Activated CD4-positive, alpha-beta T cell treated with anti-CD3 and anti-CD28 coated beads, Interleukin-2, Interleukin-6, amounts not matched to agents 100 ng/mL and 50 ng/mL, durations not matched to agents 16 hours and 8 hours (primary cell): ENCODE results near the gene SAPCD1.
"Not testable (repeated sequence)": the region's sequence is repeated elsewhere in the genome, so short reads cannot be mapped to it uniquely, and the experiment has no call there.

ENCODE experiments used
- DNase-seq: peaks from one replicate; pipeline ENCODE4 v3.0.0-alpha.2; 2020

The SAPCD1 gene

DNA sequence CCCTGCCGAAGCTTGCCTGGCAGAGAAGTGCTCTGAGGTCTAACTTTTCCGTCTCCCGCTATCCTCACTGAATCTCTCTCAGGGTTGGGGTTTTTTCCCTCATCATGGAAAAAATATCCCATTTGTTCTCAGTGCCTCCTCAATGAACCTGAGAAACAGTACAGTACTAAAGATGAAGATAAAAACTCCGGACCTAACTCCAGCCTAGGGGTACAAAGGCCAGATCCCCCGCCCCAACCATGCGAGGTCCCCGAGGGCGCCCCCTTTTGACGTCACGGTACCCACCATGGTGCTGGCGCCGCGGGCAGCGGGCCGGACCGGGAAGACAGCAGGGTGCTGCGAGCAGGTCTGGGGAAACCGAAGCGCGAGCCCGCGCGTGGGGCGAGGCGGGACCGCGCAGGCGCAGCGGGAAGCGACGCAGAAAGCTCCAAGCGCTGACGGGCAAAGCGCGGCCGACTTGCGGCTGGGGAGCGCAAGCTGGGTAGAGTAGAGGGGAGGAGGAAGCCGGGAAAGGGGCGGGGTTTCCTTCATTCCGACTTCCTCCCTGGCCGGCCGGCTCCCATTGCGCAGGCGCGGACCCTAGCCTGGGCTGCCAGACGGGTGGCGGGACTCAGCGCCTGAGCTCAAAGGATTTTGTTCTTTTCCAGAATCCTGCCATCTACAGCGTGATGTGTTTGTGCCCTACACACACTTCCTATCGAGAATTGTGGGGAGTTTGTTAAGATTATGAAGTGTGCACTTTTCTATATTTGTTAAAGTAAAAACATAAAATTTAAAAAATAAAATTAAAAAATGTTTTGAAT lies 44.2 kb downstream of the SAPCD1 start, which contains the start of gene LSM2:
Gene LSM2, minus strand, starts transcription at position 497 of the 803 bp plus-strand sequence. Its CDS starts 209 bp downstream, at position 288.
- DNase-seq = peak; percentile 98

DNA sequence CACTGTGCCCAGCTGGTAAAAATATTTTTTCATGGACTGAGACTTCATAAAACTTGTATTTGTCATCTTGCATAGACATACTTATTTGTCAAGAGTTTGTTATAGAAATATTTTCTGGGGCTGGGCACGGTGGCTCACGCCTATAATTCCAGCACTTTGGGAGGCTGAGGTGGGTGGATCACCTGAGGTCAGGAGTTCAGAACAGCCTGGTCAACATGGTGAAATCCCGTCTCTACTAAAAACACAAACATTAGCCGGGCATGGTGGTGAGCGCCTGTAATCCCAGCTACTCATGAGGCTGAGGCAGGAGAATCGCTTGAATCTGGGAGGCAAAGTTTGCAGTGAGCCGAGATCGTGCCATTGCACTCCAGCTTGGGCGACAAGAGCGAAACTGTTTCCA lies 46.1 kb downstream of the SAPCD1 start:
- DNase-seq = not testable (repeated sequence)

DNA sequence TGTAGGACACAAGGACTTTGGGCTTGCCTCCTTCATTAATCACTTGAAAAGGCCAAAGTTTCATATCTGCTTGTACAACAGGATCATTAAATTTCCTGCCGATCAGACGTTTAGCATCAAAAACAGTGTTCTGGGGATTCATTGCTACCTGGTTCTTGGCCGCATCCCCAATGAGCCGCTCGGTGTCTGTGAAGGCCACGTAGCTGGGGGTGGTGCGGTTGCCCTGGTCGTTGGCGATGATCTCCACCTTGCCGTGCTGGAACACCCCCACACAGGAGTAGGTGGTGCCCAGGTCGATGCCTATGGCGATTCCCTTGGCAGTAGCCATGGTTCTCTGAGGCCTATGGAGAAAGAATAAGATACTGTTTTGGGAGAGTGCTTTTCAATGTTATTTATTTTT lies 49.2 kb downstream of the SAPCD1 start:
- no peak for DNase-seq

DNA sequence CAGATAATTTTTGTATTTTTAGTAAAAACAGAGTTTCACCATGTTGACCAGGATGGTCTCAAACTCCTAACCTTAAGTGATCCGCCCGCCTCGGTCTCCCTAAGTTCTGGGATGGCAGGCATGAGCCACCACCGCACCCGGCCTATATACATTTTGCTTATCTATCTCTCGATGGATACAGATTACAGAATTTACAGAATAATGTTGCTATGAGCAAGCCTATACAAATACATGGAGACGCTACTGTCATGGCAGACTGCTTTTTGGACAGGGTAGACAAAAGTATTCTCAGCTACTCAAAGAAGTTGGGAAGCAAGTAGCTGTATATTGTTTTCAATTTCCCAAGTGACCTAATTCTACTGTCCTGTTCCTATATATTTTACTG lies 51.0 kb downstream of the SAPCD1 start:
- DNase-seq = no peak
